Stimulated activated CD4-positive, alpha-beta T cell treated with anti-CD3 and anti-CD28 coated beads, Interleukin-2, amount 100 ng/mL, for 48 hours (primary cell): Measurements from ENCODE around the gene REPIN1.

Experiments used
- DNase-seq, 2 donors: peaks; one replicate each; pipeline ENCODE4 v3.0.0-alpha.2; 2020

The REPIN1 gene

DNA sequence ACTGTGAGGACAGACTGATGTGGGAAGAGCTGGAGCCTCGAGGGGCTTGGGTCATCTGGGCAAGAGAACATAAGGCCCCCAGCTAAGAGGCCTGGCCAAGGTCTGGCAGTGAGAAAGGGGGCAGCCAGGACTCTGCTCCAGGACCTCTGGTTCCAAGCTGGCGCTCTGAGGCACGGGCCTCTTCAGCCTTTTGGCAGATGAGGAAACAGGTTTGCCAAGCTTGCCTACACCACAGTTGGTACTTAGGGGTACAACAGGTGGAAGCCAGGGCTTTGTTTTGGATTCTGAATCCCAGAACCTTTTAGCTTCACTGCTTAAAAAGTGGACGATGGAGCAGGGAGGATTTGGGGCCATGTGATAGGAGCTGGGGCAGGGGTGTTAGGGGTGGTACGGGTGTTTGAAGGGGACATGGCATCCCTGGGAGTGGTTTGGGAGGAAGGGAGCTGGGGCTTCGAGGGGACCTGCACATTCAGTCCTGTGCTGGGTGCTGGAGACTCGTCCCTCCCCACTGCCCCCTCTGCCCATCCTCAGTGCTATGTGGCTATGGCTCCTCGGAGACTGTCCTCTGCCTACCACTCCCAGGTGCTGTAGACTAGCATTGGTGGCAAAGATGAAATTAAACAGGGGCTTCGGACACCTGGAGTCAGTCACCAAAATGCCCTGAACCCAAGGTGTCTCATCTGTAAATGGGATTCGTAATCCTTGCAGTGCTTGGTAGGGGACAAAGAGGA is 40.8 kb downstream of the REPIN1 start:
- DNase-seq, result no peak

DNA sequence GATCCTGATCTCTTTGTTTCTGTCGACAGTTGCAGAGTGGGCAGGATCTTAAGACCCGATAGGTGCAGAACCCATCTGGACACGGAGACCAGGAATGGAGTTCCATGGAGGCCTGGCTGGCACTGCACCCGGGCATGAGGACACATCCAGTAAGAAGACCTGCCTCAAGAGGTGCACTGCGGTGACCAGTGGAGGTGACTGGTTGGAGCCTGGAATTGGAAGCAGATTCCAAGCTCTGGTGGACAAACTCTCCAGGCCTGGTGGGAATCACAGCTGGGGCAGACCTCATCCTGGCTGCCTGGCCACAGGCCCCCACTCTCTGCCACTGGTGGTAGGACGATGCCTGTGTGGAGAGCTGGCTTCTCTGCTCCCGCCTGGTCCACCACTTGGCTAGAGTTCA is 41.5 kb downstream of the REPIN1 start:
- DNase-seq, result no peak

- no peak for DNase-seq
Observed at GRCh38 chr7:150410680-150411346, 42.2 kb downstream of the REPIN1 start.

GRCh38 chr7:150411606-150412005 is 43.0 kb downstream of the REPIN1 start:
- DNase-seq, result no peak

DNA sequence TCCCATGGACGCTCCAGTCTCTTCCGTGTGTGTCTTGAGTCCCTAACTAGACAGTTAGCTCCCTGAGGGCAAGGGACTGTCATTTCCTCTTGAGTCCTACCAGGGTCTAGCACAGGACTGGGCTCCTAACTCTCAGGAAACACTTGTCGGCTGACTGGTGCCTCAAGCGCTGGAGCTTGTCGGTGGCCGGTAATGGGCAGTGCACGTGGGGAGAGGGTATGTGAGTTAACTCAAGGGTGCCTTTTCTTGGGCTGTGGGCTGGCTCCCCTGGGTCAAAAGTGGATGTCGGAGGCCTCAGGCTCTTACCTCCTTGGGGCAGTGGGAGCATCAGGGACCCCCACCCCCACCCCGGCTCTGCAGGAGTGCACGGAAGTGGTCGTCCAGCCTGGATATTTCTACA is 43.4 kb downstream of the REPIN1 start:
- no peak for DNase-seq

DNA sequence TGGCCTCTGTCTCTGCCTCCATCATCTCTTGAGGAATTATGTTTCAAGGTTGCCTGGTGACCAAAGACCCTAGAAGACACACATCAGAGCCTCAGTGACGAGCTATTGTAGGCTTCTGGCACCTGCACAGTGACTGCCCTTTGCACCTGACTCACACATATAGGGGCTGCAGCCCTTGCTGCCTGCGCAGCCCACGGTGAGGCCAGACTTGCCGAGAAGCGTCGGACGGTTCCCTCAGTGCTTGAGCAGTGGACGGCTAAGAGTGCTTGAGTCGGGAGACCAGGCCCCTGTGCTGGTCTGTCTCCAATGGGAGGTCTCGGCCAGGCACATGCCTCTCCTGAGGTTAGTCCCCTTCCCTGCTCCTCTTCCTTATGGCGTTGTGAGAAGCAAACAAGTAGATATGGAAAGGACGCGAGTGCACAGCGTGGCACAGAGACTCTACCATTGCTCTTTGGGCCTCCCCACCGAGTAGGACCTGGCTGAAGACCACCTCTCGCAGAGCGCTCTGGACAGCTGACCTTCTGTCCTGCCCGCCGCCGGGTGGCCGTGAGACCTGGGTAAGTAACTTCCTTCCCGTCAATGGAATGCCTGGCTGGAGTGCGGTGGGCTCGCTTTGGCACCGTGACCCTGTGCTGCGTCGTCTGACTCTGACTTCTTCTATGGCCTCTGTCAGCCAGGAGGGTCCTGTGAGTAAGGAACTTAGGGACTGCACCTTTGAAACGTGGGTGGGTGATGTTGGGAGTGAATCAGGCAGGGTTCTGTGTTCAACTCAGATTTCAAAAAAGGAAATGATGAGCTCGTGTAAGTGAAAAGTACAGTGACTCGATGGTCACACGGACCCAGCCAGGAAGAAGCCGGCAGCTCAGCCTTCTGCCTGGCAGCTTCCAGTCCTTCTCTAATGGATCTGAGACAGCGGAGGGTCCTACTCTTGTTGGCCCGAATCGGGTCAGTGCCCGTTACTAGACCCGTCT is 44.2 kb downstream of the REPIN1 start:
- no peak for DNase-seq

DNA sequence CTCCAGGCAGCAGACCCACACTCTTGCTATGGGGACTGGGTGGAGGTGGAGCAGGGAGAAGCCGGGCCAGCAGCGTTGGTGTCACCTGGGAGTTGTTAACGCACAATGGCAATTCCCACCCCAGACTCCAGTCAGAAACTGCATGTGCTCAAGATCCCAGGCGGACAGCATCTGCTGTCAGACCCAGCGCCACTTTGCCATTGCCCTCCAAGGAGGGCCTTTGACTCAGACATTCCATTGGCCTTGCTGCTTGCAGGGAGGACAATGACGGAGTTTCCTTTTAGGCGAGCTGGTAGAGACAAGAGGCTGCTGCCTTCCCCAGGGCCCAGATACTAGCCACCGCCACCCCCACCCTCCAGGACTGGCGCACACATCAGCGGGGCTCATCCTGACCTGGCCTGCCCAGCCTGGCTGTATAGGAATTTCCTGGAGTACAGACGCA is 45.0 kb downstream of the REPIN1 start:
- DNase-seq, result no peak

- DNase-seq, result no peak
Observed at GRCh38 chr7:150415161-150416153, 46.8 kb downstream of the REPIN1 start.

GRCh38 chr7:150417239-150417638 is 48.6 kb downstream of the REPIN1 start:
- no peak for DNase-seq

DNA sequence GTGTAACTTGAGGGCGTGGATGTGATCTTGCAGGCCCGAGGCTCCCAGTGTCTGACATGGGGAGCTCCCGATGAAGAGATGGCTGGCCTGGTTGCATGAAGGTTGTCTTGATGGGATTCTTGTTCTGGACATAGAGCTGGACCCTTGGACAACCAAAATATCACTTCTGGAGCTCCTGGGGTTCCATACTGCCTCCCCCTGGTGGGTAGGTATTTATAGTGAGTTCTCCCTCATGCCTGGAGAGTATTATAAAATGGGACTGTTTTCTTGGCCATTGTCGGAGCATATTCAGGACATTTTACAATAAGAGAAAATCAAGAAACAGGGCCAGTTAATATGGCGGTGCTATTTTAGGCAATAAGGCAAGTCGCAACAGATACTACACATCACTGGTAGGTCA is 49.2 kb downstream of the REPIN1 start:
- DNase-seq, result no peak

DNA sequence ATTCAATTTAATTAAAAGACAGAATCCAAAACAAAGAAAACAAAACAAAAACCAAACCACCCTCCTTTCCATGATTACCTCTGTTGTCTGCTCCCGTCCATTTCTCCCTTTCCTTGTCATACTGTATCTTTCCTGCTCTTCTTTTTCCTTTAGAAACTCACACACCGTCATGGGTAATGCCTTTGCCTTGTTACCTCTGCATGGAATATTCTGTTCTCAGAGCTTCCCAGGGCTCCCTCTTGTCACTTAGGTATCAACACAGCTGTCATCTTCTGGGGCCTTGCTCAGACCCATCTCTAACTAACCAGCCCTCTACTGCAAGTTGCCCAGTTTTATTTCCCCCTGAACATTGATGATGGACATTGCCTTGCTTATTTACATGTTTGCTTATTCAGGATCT is 51.6 kb downstream of the REPIN1 start:
- DNase-seq, result no peak

DNA sequence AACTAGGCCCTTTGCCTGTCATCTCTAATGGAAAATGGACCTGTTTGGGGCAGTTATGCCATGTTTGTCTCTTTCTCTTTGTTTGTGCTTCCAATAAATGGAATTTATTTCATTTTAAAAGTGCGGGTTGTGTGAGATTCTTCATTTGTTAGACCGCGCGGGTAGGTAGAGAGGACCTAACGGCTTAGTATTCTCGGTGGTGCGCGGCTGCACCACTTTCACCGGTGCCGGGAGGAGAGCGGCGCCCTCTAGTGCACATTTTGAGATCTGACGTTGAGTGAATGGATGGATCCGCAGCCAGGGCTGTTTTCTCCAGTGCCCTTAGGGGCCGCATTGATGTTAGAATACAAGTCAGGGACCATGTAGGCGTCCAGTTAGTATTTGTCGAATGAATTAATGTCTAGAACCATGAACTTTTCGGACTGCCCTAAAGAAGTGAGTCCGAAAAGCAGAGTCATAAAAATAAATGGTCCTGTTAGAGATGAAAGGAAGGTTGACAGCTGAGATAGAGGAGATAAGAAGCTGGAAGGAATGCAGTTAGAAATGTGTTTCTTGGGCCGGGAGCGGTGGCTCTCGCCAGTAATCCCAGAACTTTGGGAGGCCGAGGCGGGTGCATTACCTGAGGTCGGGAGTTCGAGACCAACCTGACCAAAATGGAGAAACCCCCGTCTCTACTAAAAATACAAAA is 52.5 kb downstream of the REPIN1 start:
- DNase-seq, result peak; percentile 86 to 91

DNA sequence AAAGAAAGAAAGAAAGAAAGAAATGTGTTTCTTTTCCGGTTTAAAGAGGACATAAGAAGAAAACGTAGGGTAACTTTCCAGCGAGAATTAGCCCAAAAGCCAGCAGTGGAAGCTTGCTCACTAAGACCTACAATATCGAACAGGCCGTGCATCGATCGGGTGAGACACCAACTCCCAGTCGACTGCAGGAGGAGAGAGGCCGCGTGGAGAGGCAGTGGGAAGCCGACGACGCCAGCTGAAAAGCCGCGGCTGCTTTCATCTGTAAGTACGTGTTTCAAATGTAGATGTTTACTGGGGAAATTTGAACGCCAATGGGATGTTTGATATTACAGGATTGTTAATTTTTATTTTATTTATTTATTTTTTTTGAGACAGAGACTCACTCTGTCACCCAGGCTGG is 53.2 kb downstream of the REPIN1 start:
- DNase-seq, result no peak
